Astrocyte (in vitro differentiated cells and primary cell): ENCODE data around the gene PTPN14.

ENCODE experiments used
- CTCF ChIP-seq: IDR thresholded peaks from 2 replicates; pipeline ENCODE4 v1.5.1; 2011; ENCODE audit warnings: low read depth, mild to moderate bottlenecking, inconsistent platforms, low read length, moderate library complexity; ENCODE audit not compliant: insufficient read depth
- EZH2 ChIP-seq: IDR thresholded peaks from 2 replicates; pipeline ENCODE4 v1.6.1; 2012; ENCODE audit warnings: mild to moderate bottlenecking, low read length, inconsistent platforms; ENCODE audit not compliant: insufficient read depth

GRCh38 chr1:214341459-214341858 is 209.9 kb downstream of the PTPN14 start:
- TF ChIP-seq CTCF (no peak), EZH2 (no peak)
